ENCODE data around the gene PCID2.
A peak's percentile ranks its signal among the peaks of the same experiment; 100 is the strongest.

PCID2 gene

GRCh38 chr13:113220141-113220598 lies 11.7 kb upstream of the PCID2 start:
- no peak for DNase-seq (ENCODE audit: low read depth in 2 of 3, low spot score in 2 of 3)

GRCh38 chr13:113219256-113219940 lies 10.9 kb upstream of the PCID2 start:
- no peak for DNase-seq (ENCODE audit: low read depth in 2 of 3, low spot score in 2 of 3)

DNA sequence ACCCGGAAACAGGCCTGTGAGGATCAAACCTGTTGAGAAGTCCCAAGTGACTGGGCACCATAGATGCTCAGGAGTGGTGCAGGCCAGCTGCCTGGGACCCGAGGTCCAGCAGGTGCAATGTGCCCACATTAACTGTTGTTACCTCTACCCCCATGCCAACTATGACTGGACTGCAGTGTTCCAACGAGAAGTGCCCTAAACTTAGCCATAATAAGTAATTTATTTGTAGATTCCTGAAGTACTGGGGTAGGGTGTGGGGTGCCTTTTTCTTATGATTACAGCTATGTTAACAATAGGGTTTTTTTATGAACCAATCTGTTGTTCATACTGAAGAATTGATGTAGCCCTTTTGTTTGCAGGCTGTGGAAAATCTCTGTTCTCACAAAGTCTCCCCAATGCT lies 10.1 kb upstream of the PCID2 start:
- no peak for DNase-seq (ENCODE audit: low read depth in 2 of 3, low spot score in 2 of 3)

DNA sequence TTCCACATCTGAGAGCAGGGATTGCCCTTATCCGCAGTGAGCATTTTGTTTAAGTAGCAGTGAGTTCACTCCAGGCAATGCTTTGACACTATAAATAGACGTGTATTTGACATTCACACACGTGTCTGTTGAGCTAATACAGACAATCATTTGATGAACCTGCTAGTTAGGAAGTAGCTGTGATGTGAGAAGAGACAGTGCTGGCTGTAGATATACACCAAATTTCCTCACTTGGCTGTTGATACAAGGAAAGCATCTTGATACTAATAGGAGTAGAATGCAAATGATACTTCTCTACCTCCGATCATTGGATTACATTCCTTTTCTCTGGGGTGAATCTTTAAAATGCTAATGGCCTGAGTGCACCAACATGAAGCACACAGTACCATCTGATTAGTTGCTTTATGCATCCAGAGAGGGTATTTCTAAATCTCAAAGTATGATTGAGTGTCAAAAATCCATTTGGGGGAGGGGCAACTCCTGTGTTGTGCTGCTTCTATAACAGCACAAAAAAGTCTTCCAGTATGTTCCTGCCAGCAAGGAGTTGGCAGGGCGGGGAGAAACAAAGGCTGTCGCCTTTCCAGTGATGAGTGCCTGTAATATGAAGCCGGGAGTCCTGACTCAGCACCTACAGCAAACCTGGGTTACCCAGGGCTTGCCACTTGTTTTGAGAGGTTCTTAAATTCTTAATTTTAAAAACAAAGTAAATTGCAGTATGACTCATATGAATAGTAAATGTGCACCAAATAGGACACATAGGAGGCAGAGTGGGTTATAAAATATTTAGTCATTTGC lies 8.0 kb upstream of the PCID2 start:
- DNase-seq (ENCODE audit: low read depth in 2 of 3, low spot score in 2 of 3), result no peak

DNA sequence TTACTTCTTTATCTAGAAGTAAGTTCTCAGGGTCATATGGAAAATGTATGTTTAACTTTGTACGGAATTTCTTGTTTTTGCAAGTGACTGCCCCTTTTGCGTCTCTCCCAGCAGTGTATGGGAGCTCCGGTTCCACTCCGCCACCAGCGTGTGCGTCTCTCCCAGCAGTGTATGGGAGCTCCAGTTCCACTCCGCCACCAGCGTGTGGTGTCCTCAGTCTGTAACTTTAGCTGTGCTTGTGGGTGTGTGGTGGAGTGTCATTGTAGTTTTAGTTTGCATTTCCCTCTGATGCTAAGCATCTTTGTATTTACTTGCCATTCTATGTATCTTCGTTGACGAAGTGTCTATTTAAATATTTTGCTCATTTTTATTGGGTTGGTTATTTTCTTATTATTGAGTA lies 3.3 kb upstream of the PCID2 start:
- DNase-seq (ENCODE audit: low read depth in 2 of 3, low spot score in 2 of 3), result no peak

DNA sequence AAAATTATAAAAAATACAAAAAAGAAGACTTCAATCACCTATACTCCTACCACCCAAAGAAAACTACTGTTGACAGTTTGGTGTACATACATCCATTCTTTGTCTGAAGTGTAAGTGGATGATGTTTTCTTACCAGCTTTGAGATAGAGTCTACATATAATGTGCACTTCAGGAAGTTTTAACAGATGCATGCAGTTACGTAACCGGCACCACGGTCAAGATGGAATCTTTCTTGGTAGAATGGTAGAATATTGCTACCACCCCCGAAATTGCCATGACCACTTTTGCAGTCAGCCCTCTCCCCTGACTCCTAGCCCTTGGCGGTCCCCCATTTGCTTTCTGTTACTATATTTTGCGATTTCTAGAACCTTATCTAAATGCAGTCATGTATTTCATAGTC lies 2.4 kb upstream of the PCID2 start:
- DNase-seq (ENCODE audit: low read depth in 2 of 3, low spot score in 2 of 3), result no peak

GRCh38 chr13:113209759-113210421 lies 1.4 kb upstream of the PCID2 start:
- peak; percentile 22 to 51 (median 40) for DNase-seq (ENCODE audit: low read depth in 2 of 3, low spot score in 2 of 3)

DNA sequence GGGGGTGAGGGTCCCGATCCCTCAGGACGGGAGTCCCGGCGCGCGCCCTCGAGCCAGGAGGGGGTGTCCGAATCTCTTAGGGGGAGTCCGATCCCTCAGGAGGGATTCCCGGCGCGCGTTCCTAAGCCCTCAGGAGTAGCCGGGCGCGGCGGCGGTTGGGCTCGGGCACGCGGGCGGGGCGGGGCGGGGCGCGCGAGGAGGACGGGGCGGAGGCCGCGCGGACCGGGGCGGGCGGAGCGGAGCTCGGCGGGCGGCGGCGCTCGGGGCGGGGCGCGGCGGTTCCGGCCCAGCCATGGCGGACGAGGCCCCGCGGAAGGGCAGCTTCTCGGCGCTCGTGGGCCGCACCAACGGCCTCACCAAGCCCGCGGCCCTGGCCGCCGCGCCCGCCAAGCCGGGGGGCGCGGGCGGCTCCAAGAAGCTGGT lies 878 bp upstream of the PCID2 start, which contains the start of gene CUL4A:
CUL4A (plus strand) TSS at position 278 of the 423 bp plus-strand sequence; CDS start at position 293, 15 bp downstream.
- peak; percentile 37 to 56 (median 50) for DNase-seq (ENCODE audit: low read depth in 2 of 3, low spot score in 2 of 3)

GRCh38 chr13:113207890-113208420 lies 514 bp downstream of the PCID2 start:
- no peak for DNase-seq (ENCODE audit: low read depth in 2 of 3, low spot score in 2 of 3)

DNA sequence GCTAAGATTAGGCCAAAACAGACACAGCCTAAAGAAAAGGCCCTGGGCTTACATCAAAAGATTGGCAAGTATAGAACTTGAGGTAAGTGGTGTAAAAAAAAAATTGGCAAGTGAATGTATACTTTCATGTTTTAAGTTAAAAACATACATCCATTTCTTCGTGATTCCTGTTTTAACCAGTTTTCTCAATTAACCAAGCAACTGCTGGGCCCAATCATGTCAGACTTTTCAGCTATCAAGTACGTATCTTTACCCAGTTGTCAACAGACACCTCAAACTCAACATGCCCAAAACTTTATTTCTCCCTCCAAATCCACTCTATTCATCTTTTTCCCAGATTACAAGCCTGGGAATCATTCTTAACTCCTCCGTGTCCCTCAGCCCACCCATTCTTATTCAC lies 1.0 kb downstream of the PCID2 start:
- no peak for DNase-seq (ENCODE audit: low read depth in 2 of 3, low spot score in 2 of 3)

DNA sequence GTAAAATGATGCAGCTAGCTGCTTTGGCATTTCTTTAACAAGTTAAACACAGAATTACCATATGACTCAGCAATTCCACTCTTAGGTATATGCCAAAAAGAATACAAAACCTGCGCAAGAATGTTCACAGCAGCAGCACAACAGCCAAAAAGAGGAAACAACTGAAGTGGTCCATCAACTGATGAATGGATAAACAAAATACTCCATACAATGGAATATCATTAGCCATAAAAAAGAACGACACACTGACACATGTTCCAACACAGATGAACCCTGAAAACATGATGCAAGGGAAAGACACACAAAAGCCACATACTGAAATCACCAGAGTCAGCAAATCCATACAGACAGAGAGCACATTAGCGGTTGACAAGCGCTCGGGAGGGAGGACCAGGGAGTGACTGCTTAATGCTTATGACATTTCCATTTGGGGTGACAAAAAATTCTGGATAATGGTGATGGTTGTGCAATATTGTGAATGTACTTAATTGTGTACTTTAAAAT lies 3.0 kb downstream of the PCID2 start:
- DNase-seq (ENCODE audit: low read depth in 2 of 3, low spot score in 2 of 3), result no peak

DNA sequence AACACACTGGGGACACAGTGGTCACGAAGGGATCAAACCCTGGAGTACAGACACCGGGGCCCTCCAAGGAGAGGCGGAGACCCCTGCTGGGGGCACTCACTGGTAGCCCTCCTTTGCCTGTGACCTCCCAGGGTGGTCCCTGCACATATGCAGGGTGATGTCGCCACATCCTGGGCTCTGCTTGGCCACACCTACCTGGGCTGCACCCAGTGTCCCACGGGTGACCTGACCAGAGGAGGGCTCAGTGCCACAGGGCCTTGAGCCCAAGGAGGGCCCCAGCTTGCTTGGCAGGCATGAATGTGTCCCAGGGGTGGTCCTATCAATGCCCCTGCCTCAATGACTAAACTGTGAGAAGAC lies 4.1 kb downstream of the PCID2 start:
- DNase-seq (ENCODE audit: low read depth in 2 of 3, low spot score in 2 of 3), result no peak

DNA sequence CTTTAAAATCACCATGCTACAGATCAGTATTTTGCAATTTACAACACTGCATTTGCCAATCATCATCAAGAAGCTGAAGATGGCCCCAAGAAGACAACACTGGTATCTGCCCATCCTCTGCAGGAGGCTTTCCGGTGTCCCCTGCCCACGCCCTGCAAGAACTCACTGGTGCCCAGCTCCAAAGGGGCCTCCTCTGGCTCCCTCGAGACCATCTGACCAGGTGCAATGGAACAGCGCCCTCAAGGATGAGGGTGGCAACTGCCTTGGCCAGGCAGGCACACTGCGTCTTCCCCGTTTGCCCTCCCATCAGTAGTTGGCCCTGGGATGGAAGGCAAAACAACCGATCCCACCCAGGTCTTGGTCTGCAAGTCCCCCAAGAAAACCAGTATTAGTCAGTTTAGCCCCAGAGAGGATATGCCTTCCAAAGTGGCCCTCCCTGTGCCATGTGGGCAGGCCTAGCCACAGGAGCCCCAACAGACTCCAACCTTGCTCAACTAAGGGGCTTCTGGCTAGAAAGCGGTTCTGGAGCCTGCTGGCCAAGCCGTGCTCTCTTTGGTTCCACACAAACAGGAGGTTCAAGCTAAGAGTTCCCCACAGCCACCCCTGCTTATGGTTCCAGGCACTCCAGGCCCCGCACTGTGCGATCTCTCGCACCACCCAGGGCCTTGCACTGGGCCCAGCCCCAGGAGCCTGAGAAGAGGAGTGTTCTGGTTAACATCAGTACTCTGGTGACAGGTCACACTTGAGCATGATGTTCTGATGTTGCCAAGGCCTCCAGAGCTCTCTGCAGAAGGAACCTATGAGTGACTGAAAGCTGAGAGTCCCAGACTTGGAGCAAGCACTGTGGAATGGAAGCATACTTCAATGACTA lies 4.7 kb downstream of the PCID2 start:
- DNase-seq (ENCODE audit: low read depth in 2 of 3, low spot score in 2 of 3), result no peak

DNA sequence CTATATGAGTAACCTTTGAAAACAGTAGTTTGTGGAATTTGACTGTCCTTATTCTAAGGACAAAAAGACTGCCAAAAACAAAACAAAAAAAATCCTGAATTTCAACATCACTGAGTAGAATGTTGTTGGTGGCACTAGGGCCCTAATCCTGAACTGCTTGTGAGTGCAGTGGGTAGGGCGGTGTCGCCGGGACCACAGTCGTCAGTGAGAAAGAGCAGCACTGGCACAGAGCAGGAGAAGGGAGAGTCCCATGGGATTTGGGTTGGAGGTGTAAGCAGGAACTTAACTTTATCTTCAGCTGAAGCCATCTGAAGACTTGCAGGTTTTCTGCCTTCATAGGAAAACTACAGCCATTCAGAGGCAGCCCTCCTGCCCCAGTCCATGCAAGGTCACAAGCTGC lies 5.6 kb downstream of the PCID2 start:
- DNase-seq (ENCODE audit: low read depth in 2 of 3, low spot score in 2 of 3), result no peak

GRCh38 chr13:113201815-113202214 lies 6.7 kb downstream of the PCID2 start:
- no peak for DNase-seq (ENCODE audit: low read depth in 2 of 3, low spot score in 2 of 3)

- no peak for DNase-seq (ENCODE audit: low read depth in 2 of 3, low spot score in 2 of 3)
These were observed 11.3 kb downstream of the PCID2 start for GRCh38 chr13:113196970-113197737.

- no peak for DNase-seq (ENCODE audit: low read depth in 2 of 3, low spot score in 2 of 3)
These were observed 13.1 kb downstream of the PCID2 start for GRCh38 chr13:113195360-113195759.

DNA sequence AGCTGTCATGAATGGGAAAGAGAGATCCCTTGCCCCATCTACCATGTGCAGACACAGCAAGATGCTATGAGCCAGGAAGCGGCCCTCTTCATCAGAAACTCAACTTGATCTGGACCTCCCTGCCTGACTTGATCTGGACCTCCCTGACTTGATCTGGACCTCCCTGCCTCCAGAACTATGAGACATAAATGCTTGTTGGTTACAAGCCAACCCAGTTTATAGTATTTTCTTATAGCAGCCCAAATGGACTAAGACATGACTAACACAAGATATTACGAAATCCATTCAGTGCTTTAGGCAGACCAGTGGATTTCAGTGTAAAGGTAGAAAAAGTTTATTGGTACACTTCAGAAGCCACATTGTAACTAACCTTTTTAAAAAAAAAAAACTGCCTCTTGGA lies 15.6 kb downstream of the PCID2 start:
- DNase-seq (ENCODE audit: low read depth in 2 of 3, low spot score in 2 of 3), result no peak

DNA sequence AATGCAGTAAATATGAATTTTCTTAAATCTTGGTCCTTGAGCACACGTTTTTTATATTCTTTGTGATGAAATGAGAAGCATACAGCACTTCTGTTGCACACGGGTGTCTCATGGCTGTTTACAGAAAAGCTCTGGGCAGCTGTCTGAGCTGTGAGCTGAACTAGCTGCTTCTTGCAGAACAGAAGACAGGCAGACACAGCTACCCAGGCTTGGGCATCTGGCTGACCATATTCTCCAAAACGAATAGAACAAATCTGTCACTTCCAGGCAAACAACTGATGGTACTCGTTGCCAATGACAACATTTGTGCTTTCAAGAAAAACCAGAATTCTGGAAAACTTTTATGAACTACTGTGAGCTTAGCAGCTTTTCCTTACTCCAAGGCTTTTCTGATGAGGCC lies 16.2 kb downstream of the PCID2 start:
- DNase-seq (ENCODE audit: low read depth in 2 of 3, low spot score in 2 of 3), result no peak

DNA sequence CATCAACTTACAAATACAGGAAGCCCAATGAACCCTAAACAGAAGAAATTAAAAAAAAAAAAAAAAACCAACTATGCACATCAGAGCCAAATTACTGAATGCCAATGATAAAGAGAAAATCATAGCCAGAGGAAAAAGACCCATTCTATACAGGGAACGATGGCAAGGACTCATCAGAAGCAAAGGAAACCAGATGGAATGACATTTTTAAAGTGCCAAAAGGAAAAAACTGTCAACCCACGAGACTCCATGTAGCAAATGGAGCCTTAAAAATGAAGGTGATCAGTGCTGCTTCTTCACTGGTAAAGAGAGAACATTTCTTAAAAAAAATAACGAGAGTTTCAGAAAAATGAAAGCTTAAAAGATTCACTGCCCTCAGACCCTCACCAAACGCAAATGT lies 18.3 kb downstream of the PCID2 start:
- no peak for DNase-seq (ENCODE audit: low read depth in 2 of 3, low spot score in 2 of 3)

Data from activated CD8-positive, alpha-beta memory T cell treated with anti-CD3 and anti-CD28 coated beads for 48 hours (primary cell).